Endodermal cell (in vitro differentiated cells): ENCODE results near the gene CCDC150. TPM values are rescaled to one million over a fixed set of nuclear protein-coding genes. Genes with fewer than 3 reads are reported as not detected.

Experiments
- DNase-seq: peaks from one replicate; pipeline ENCODE4 v3.0.0-alpha.2; 2017
- H3K27ac ChIP-seq: 2 replicates; pipeline ENCODE4 v1.5.1; 2013; ENCODE audit warnings: mild to moderate bottlenecking, low read depth, low read length, moderate library complexity
- H3K27me3 ChIP-seq: 2 replicates; pipeline ENCODE4 v1.6.1; 2013; ENCODE audit warnings: mild to moderate bottlenecking, low read length, moderate library complexity; ENCODE audit not compliant: insufficient read depth, control insufficient read depth, poor library complexity, severe bottlenecking
- H3K36me3 ChIP-seq: 2 replicates; pipeline ENCODE4 v1.7.0; 2013; ENCODE audit warnings: mild to moderate bottlenecking, low read length, moderate library complexity; ENCODE audit not compliant: control insufficient read depth, insufficient read depth
- H3K4me1 ChIP-seq: one replicate; pipeline ENCODE4 v1.7.0; 2013; ENCODE audit warnings: low read length; ENCODE audit not compliant: control insufficient read depth, insufficient read depth
- H3K4me3 ChIP-seq: 2 replicates; pipeline ENCODE4 v1.5.1; 2013; ENCODE audit warnings: mild to moderate bottlenecking, low read length, moderate library complexity
- H3K9ac ChIP-seq: 2 replicates; pipeline ENCODE4 v1.6.1; 2013; ENCODE audit warnings: mild to moderate bottlenecking, low read length, moderate library complexity; ENCODE audit not compliant: poor library complexity, severe bottlenecking; ENCODE audit errors: extremely low read depth
- H3K9me3 ChIP-seq: 2 replicates; pipeline ENCODE4 v1.6.1; 2013; ENCODE audit warnings: mild to moderate bottlenecking, low read length, moderate library complexity; ENCODE audit not compliant: control insufficient read depth
- H3K27ac Mint-ChIP-seq: 2 replicates; pipeline ENCODE4 v1.8.0; 2020; ENCODE audit warnings: mixed read lengths
- H3K27me3 Mint-ChIP-seq: 2 replicates; pipeline ENCODE4 v1.8.0; 2021; ENCODE audit warnings: mild to moderate bottlenecking, mixed read lengths; ENCODE audit not compliant: insufficient read depth
- H3K36me3 Mint-ChIP-seq: 2 replicates; pipeline ENCODE4 v1.8.0; 2020; ENCODE audit warnings: low read depth, mixed read lengths
- H3K4me1 Mint-ChIP-seq: 2 replicates; pipeline ENCODE4 v1.8.0; 2020; ENCODE audit warnings: mixed read lengths
- H3K4me3 Mint-ChIP-seq: 2 replicates; pipeline ENCODE4 v1.8.0; 2020; ENCODE audit warnings: mild to moderate bottlenecking, moderate library complexity, mixed read lengths
- H3K9me3 Mint-ChIP-seq: 2 replicates; pipeline ENCODE4 v1.8.0; 2020; ENCODE audit warnings: mild to moderate bottlenecking, mixed read lengths
- WGBS, 2 experiments: methylation state at CpG; one replicate each; pipeline versions ENCODE4 v1.1.5 to v1.1.7; 2013; ENCODE audit warnings: missing lambda C conversion rate in 2 of 2, mixed read lengths in 1 of 2; ENCODE audit not compliant: insufficient coverage in 1 of 2, insufficient read length in 1 of 2; 5-methylcytosine and 5-hydroxymethylcytosine counted together
- total RNA-seq, 2 donors: library from RNA; stranded (reverse); fragmentation: NEBNext Ultra II Directional in 1 of 2; extraction: Animal tissue kit (Norgen Biotek cat#: 25700) in 1 of 2; gene quantifications; 2 replicates in 1 of 2; 3 replicates in 1 of 2; pipeline ENCODE4 v1.2.1, GENCODE V29; 2021
- TF ChIP-seq, protein P1 (sequence below): fragments of 200-600 bp; sonication (generic); conservative IDR thresholded peaks from 2 replicates; pipeline ENCODE4 v1.5.0; 2021; ENCODE audit warnings: antibody characterized with exemption, mild to moderate bottlenecking

CCDC150 gene
- total RNA-seq, 2 donors from 2014 or later = 25.4 to 42.9 TPM

DNA sequence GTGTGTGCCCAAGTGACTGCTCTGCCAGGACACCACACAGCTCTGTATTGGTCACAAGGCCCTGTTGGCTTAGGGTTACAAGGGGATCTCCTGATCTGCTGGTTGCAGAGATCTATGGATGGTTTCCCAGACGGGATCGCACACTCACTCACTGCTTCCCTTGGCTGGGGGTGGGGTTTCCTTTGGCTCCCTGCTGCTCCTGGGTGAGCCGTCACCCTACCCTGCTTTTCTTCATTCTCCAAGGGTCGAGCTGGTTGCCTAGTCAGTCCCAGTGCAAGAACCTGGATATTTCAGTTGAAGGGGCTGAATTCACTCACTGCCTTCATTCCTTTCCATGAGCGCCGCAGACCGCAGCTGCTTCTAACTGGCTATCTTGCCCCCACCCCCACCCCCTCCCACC is 103.7 kb downstream of the CCDC150 start:
- H3K9me3 Mint-ChIP-seq = peaks cover 23% of the 10 kb centered on the region

DNA sequence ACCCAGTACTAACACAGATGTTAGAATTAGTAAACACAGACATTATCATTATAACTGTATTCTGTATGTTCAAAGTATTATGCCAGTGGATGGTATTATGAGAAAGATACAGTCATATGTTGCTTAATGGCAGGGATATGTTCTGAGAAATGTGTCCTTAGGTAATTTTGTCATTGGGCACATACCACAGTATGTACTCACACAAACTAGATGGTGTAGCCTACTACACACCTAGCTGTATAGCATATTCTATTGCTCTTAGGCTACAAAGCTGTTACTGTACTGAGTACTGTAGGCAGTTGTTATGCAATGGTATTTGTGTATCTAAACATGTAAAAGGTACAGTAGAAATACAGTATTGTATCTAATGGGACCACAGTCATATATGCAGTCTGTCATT is 106.2 kb downstream of the CCDC150 start:
- peaks cover 3% of the 10 kb centered on the region for H3K36me3 ChIP-seq
- H3K27me3 Mint-ChIP-seq = no peaks in the 10 kb centered on the region
- H3K4me3 ChIP-seq = no peak overlapping the region
- DNase-seq = no peak
- H3K27ac Mint-ChIP-seq = no peak overlapping the region
- H3K36me3 Mint-ChIP-seq = peaks cover under 1% of the 10 kb centered on the region
- H3K9me3 ChIP-seq = peaks cover 10% of the 10 kb centered on the region
- H3K9ac ChIP-seq = no peak overlapping the region
- H3K27ac ChIP-seq = no peak overlapping the region
- peaks cover 14% of the 10 kb centered on the region for H3K4me1 ChIP-seq
- no peak overlapping the region for H3K4me3 Mint-ChIP-seq
- H3K4me1 Mint-ChIP-seq = peaks cover 24% of the 10 kb centered on the region
- TF ChIP-seq, protein P1, sequence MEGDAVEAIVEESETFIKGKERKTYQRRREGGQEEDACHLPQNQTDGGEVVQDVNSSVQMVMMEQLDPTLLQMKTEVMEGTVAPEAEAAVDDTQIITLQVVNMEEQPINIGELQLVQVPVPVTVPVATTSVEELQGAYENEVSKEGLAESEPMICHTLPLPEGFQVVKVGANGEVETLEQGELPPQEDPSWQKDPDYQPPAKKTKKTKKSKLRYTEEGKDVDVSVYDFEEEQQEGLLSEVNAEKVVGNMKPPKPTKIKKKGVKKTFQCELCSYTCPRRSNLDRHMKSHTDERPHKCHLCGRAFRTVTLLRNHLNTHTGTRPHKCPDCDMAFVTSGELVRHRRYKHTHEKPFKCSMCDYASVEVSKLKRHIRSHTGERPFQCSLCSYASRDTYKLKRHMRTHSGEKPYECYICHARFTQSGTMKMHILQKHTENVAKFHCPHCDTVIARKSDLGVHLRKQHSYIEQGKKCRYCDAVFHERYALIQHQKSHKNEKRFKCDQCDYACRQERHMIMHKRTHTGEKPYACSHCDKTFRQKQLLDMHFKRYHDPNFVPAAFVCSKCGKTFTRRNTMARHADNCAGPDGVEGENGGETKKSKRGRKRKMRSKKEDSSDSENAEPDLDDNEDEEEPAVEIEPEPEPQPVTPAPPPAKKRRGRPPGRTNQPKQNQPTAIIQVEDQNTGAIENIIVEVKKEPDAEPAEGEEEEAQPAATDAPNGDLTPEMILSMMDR = no peak
- H3K27me3 ChIP-seq = no peaks in the 10 kb centered on the region
- no peaks in the 10 kb centered on the region for H3K9me3 Mint-ChIP-seq

More for the DNA sequence above, 103.7 kb downstream of the CCDC150 start:
- Mint-ChIP-seq H3K4me1 (peaks cover 18% of the 10 kb centered on the region), H3K4me3 (no peak overlapping the region), H3K36me3 (peaks cover 24% of the 10 kb centered on the region), H3K27ac (peak overlapping the region; percentile 71), H3K27me3 (no peaks in the 10 kb centered on the region)
- Histone ChIP-seq H3K4me1 (peaks cover 10% of the 10 kb centered on the region), H3K27me3 (no peaks in the 10 kb centered on the region), H3K27ac (no peak overlapping the region), H3K4me3 (peak overlapping the region; percentile 51), H3K9me3 (peaks cover 33% of the 10 kb centered on the region), H3K9ac (no peak overlapping the region), H3K36me3 (peaks cover 3% of the 10 kb centered on the region)
- DNase-seq = peak; percentile 50
- TF ChIP-seq, protein P1 = no peak
- 86 to 94% methylated on average over 3 to 4 of the region's 7 CpGs for WGBS, 2 experiments

DNA sequence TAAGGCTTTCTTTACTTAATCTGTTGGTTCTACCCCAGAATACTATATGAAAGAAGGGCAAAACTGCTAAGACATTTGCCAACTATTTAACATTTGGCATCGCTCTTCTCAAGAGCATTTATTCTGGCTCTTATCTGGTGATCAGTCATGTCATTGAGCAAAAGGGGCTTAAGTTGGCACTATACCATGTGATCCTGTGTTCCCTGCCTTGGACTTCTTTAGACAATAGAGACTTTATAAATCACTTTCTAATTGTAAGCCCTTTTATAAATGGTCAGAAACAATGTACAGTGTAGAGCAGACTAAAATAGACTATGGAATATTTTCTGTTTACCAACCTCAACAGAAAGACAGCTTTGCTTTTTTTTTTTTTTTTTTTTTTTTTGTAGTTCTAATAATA is 107.9 kb downstream of the CCDC150 start:
- no peaks in the 10 kb centered on the region for H3K36me3 Mint-ChIP-seq
- Histone ChIP-seq H3K36me3 (no peaks in the 10 kb centered on the region), H3K27me3 (no peaks in the 10 kb centered on the region), H3K27ac (no peak overlapping the region), H3K9ac (no peak overlapping the region), H3K4me3 (no peak overlapping the region), H3K4me1 (peaks cover 19% of the 10 kb centered on the region), H3K9me3 (peaks cover 5% of the 10 kb centered on the region)
- no peak overlapping the region for H3K27ac Mint-ChIP-seq
- 96 to 100% methylated on average over 1 of the region's 1 CpG for WGBS, 2 experiments
- peaks cover 37% of the 10 kb centered on the region for H3K4me1 Mint-ChIP-seq
- no peak for DNase-seq
- TF ChIP-seq, protein P1 = no peak
- H3K4me3 Mint-ChIP-seq = no peak overlapping the region
- no peaks in the 10 kb centered on the region for H3K27me3 Mint-ChIP-seq
- H3K9me3 Mint-ChIP-seq = no peaks in the 10 kb centered on the region
